ENCODE measurements around the gene LTBP3.

LTBP3 gene

DNA sequence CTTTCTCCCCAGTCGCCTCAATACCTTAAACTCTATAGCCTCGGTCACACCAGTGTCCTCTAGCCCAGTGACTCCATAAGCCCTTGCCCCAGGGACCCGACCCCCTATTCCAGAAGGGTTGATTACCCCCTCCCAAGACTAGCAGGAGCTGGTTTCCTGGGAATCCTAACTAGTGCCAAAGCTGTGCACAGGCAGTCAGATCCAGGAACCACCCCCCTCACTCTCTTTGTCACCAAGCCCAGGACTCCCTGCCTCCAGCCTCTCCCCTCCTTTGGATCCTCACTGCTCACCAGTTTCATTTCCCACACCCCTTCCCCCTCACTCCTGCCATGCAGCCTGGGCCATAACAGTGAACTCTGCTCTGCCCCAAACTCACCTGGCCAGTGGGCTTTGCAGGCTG is 9.8 kb downstream of the LTBP3 start:
- no peaks in the 10 kb centered on the region for H3K79me1 ChIP-seq (ENCODE audit: low read length)

GRCh38 chr11:65547446-65548125 is 10.6 kb downstream of the LTBP3 start:
- no peak overlapping the region for H3K4me2 ChIP-seq (ENCODE audit: low read length)
- no peak overlapping the region for H3K9ac ChIP-seq (ENCODE audit: low read length)
- H2AK5ac ChIP-seq (ENCODE audit: low read length) = no peak overlapping the region
- no peak for DNase-seq
- H4K5ac ChIP-seq (ENCODE audit: low read length) = no peak overlapping the region
- no peak overlapping the region for H3K4me3 ChIP-seq (ENCODE audit: low read length)
- no peak overlapping the region for H2BK120ac ChIP-seq (ENCODE audit: low read depth, low read length)
- no peaks in the 10 kb centered on the region for H3K4me1 ChIP-seq (ENCODE audit: control insufficient read depth, low read depth, low read length)
- H4K8ac ChIP-seq (ENCODE audit: low read depth, low read length) = no peak overlapping the region
- H3K27me3 ChIP-seq (ENCODE audit: insufficient read depth, low read length, poor library complexity) = peaks cover 3% of the 10 kb centered on the region
- H3K79me2 ChIP-seq (ENCODE audit: control insufficient read depth, insufficient read depth, low read length) = no peaks in the 10 kb centered on the region
- no peak overlapping the region for H2BK5ac ChIP-seq (ENCODE audit: low read length)
- H3K4ac ChIP-seq (ENCODE audit: low read depth, low read length) = no peak overlapping the region
- H3K79me1 ChIP-seq (ENCODE audit: low read length) = no peaks in the 10 kb centered on the region
- H3K27ac ChIP-seq (ENCODE audit: low read depth, low read length) = no peak overlapping the region
- no peak overlapping the region for H3K23ac ChIP-seq (ENCODE audit: low read length)
- no CpG with 5 or more reads among the region's 52 CpGs for WGBS (ENCODE audit: extremely low coverage, insufficient coverage, low lambda C conversion rate)
- peak overlapping the region; percentile 15 for H3K56ac ChIP-seq (ENCODE audit: low read length)
- no peak overlapping the region for H3K18ac ChIP-seq (ENCODE audit: low read length)
- H3K36me3 ChIP-seq (ENCODE audit: control insufficient read depth, insufficient read depth, low read length) = no peaks in the 10 kb centered on the region
- H2BK15ac ChIP-seq (replicated peaks; ENCODE audit: low read depth) = no peak overlapping the region

More for the DNA sequence above, 9.8 kb downstream of the LTBP3 start:
- Histone ChIP-seq H3K9ac (ENCODE audit: low read length) (no peak overlapping the region), H3K4me2 (ENCODE audit: low read length) (no peak overlapping the region), H2AK5ac (ENCODE audit: low read length) (no peak overlapping the region), H3K27ac (ENCODE audit: low read depth, low read length) (no peak overlapping the region), H3K56ac (ENCODE audit: low read length) (no peak overlapping the region), H2BK120ac (ENCODE audit: low read depth, low read length) (no peak overlapping the region), H4K8ac (ENCODE audit: low read depth, low read length) (no peak overlapping the region), H4K5ac (ENCODE audit: low read length) (no peak overlapping the region), H3K36me3 (ENCODE audit: control insufficient read depth, insufficient read depth, low read length) (no peaks in the 10 kb centered on the region), H3K18ac (ENCODE audit: low read length) (no peak overlapping the region), H3K4ac (ENCODE audit: low read depth, low read length) (no peak overlapping the region), H3K4me1 (ENCODE audit: control insufficient read depth, low read depth, low read length) (no peaks in the 10 kb centered on the region), H2BK15ac (replicated peaks; ENCODE audit: low read depth) (no peak overlapping the region), H3K4me3 (ENCODE audit: low read length) (no peak overlapping the region), H3K27me3 (ENCODE audit: insufficient read depth, low read length, poor library complexity) (peaks cover 3% of the 10 kb centered on the region), H3K23ac (ENCODE audit: low read length) (no peak overlapping the region), H3K79me2 (ENCODE audit: control insufficient read depth, insufficient read depth, low read length) (no peaks in the 10 kb centered on the region), H2BK5ac (ENCODE audit: low read length) (no peak overlapping the region)
- no peak for DNase-seq
- no CpG with 5 or more reads among the region's 3 CpGs for WGBS (ENCODE audit: extremely low coverage, insufficient coverage, low lambda C conversion rate)

- H3K27me3 ChIP-seq (ENCODE audit: insufficient read depth, low read length, poor library complexity) = peaks cover 3% of the 10 kb centered on the region
- H3K4me3 ChIP-seq (ENCODE audit: low read length) = no peak overlapping the region
- no peak overlapping the region for H3K9ac ChIP-seq (ENCODE audit: low read length)
These were observed 11.8 kb downstream of the LTBP3 start for GRCh38 chr11:65546217-65546958.

GRCh38 chr11:65545853-65546216 is 12.3 kb downstream of the LTBP3 start:
- H3K27me3 ChIP-seq (ENCODE audit: insufficient read depth, low read length, poor library complexity) = peaks cover 3% of the 10 kb centered on the region
- no peak overlapping the region for H3K56ac ChIP-seq (ENCODE audit: low read length)
- no peak overlapping the region for H3K4me2 ChIP-seq (ENCODE audit: low read length)
- H2BK15ac ChIP-seq (replicated peaks; ENCODE audit: low read depth) = no peak overlapping the region
- H2BK120ac ChIP-seq (ENCODE audit: low read depth, low read length) = no peak overlapping the region
- no peaks in the 10 kb centered on the region for H3K36me3 ChIP-seq (ENCODE audit: control insufficient read depth, insufficient read depth, low read length)
- H2AK5ac ChIP-seq (ENCODE audit: low read length) = no peak overlapping the region
- H3K4me3 ChIP-seq (ENCODE audit: low read length) = no peak overlapping the region
- no peak overlapping the region for H3K23ac ChIP-seq (ENCODE audit: low read length)
- H3K18ac ChIP-seq (ENCODE audit: low read length) = no peak overlapping the region
- H4K8ac ChIP-seq (ENCODE audit: low read depth, low read length) = no peak overlapping the region
- no CpG with 5 or more reads among the region's 4 CpGs for WGBS (ENCODE audit: extremely low coverage, insufficient coverage, low lambda C conversion rate)
- no peaks in the 10 kb centered on the region for H3K79me1 ChIP-seq (ENCODE audit: low read length)
- H4K5ac ChIP-seq (ENCODE audit: low read length) = no peak overlapping the region
- no peak overlapping the region for H2BK5ac ChIP-seq (ENCODE audit: low read length)
- H3K4me1 ChIP-seq (ENCODE audit: control insufficient read depth, low read depth, low read length) = no peaks in the 10 kb centered on the region
- H3K9ac ChIP-seq (ENCODE audit: low read length) = no peak overlapping the region
- no peak for DNase-seq
- H3K4ac ChIP-seq (ENCODE audit: low read depth, low read length) = no peak overlapping the region
- no peaks in the 10 kb centered on the region for H3K79me2 ChIP-seq (ENCODE audit: control insufficient read depth, insufficient read depth, low read length)
- no peak overlapping the region for H3K27ac ChIP-seq (ENCODE audit: low read depth, low read length)

More at GRCh38 chr11:65546217-65546958, 11.8 kb downstream of the LTBP3 start:
- H3K4me2 ChIP-seq (ENCODE audit: low read length) = peak overlapping the region; percentile 80
- H2AK5ac ChIP-seq (ENCODE audit: low read length) = no peak overlapping the region
- no peak overlapping the region for H4K5ac ChIP-seq (ENCODE audit: low read length)
- peak; percentile 89 for DNase-seq
- WGBS (ENCODE audit: extremely low coverage, insufficient coverage, low lambda C conversion rate) = no CpG with 5 or more reads among the region's 64 CpGs
- no peak overlapping the region for H4K8ac ChIP-seq (ENCODE audit: low read depth, low read length)
- H3K23ac ChIP-seq (ENCODE audit: low read length) = no peak overlapping the region
- H2BK5ac ChIP-seq (ENCODE audit: low read length) = no peak overlapping the region
- H3K4me1 ChIP-seq (ENCODE audit: control insufficient read depth, low read depth, low read length) = no peaks in the 10 kb centered on the region
- H3K56ac ChIP-seq (ENCODE audit: low read length) = no peak overlapping the region
- no peak overlapping the region for H3K27ac ChIP-seq (ENCODE audit: low read depth, low read length)
- no peaks in the 10 kb centered on the region for H3K79me1 ChIP-seq (ENCODE audit: low read length)
- no peak overlapping the region for H2BK15ac ChIP-seq (replicated peaks; ENCODE audit: low read depth)
- no peak overlapping the region for H3K18ac ChIP-seq (ENCODE audit: low read length)
- no peak overlapping the region for H2BK120ac ChIP-seq (ENCODE audit: low read depth, low read length)
- H3K36me3 ChIP-seq (ENCODE audit: control insufficient read depth, insufficient read depth, low read length) = no peaks in the 10 kb centered on the region
- no peak overlapping the region for H3K4ac ChIP-seq (ENCODE audit: low read depth, low read length)
- no peaks in the 10 kb centered on the region for H3K79me2 ChIP-seq (ENCODE audit: control insufficient read depth, insufficient read depth, low read length)

GRCh38 chr11:65542738-65543390 is 15.3 kb downstream of the LTBP3 start:
- no peak overlapping the region for H4K5ac ChIP-seq (ENCODE audit: low read length)
- no peak overlapping the region for H2BK120ac ChIP-seq (ENCODE audit: low read depth, low read length)
- H3K36me3 ChIP-seq (ENCODE audit: control insufficient read depth, insufficient read depth, low read length) = no peaks in the 10 kb centered on the region
- no peak overlapping the region for H3K4ac ChIP-seq (ENCODE audit: low read depth, low read length)
- H2AK5ac ChIP-seq (ENCODE audit: low read length) = no peak overlapping the region
- no peak overlapping the region for H2BK5ac ChIP-seq (ENCODE audit: low read length)
- no peak overlapping the region for H3K9ac ChIP-seq (ENCODE audit: low read length)
- WGBS (ENCODE audit: extremely low coverage, insufficient coverage, low lambda C conversion rate) = no CpG with 5 or more reads among the region's 3 CpGs
- no peak overlapping the region for H3K27ac ChIP-seq (ENCODE audit: low read depth, low read length)
- DNase-seq = no peak
- no peaks in the 10 kb centered on the region for H3K79me1 ChIP-seq (ENCODE audit: low read length)
- H3K23ac ChIP-seq (ENCODE audit: low read length) = no peak overlapping the region
- H3K18ac ChIP-seq (ENCODE audit: low read length) = no peak overlapping the region
- no peaks in the 10 kb centered on the region for H3K79me2 ChIP-seq (ENCODE audit: control insufficient read depth, insufficient read depth, low read length)
- no peak overlapping the region for H3K4me3 ChIP-seq (ENCODE audit: low read length)
- H4K8ac ChIP-seq (ENCODE audit: low read depth, low read length) = no peak overlapping the region
- no peak overlapping the region for H2BK15ac ChIP-seq (replicated peaks; ENCODE audit: low read depth)
- H3K27me3 ChIP-seq (ENCODE audit: insufficient read depth, low read length, poor library complexity) = peaks cover 3% of the 10 kb centered on the region
- no peak overlapping the region for H3K4me2 ChIP-seq (ENCODE audit: low read length)
- no peak overlapping the region for H3K56ac ChIP-seq (ENCODE audit: low read length)
- H3K4me1 ChIP-seq (ENCODE audit: control insufficient read depth, low read depth, low read length) = peaks cover 3% of the 10 kb centered on the region

All from mesendoderm (in vitro differentiated cells).